GM23338 (cell line): Measurements from ENCODE around the gene STAT1. TPM values are rescaled to one million over a fixed set of nuclear protein-coding genes. Genes with fewer than 3 reads are reported as not detected.
A peak's percentile ranks its signal among the peaks of the same experiment; 100 is the strongest.

Experiments
- ATAC-seq: fragments of 200-7000 bp; cut with Tn5 transposase; 3 replicates; pipeline ENCODE4 v1.9.1; 2020
- DNase-seq: peaks from one replicate; pipeline ENCODE4 v3.0.0-alpha.2; 2015; ENCODE audit warnings: low spot score
- H2AFZ ChIP-seq: fragments of 200-600 bp; sonication (generic); 2 replicates; pipeline ENCODE4 v1.8.0; 2016; ENCODE audit warnings: antibody characterized with exemption, mild to moderate bottlenecking, moderate library complexity
- H3F3A ChIP-seq: fragments of 200-600 bp; sonication (generic); replicated peaks from 2 replicates; pipeline ENCODE4 v1.8.0; 2017; ENCODE audit warnings: antibody characterized with exemption, mixed run types, low read depth
- H3K27ac ChIP-seq: fragments of 200-600 bp; sonication (generic); 2 replicates; pipeline ENCODE4 v1.6.1; 2016; ENCODE audit warnings: low read depth
- H3K27me3 ChIP-seq: fragments of 200-600 bp; sonication (generic); 2 replicates; pipeline ENCODE4 v1.8.0; 2016; ENCODE audit warnings: mild to moderate bottlenecking, mixed run types, moderate library complexity; ENCODE audit not compliant: insufficient read depth
- H3K36me3 ChIP-seq: fragments of 200-600 bp; sonication (generic); 2 replicates; pipeline ENCODE4 v1.8.0; 2016; ENCODE audit warnings: mild to moderate bottlenecking; ENCODE audit not compliant: insufficient read depth
- H3K4me1 ChIP-seq: fragments of 200-600 bp; sonication (generic); 2 replicates; pipeline ENCODE4 v1.8.0; 2016; ENCODE audit warnings: mild to moderate bottlenecking, moderate library complexity; ENCODE audit not compliant: insufficient read depth
- H3K4me2 ChIP-seq: fragments of 200-600 bp; sonication (generic); 2 replicates; pipeline ENCODE4 v1.7.1; 2017; ENCODE audit warnings: mixed run types
- H3K4me3 ChIP-seq: fragments of 200-600 bp; sonication (generic); 2 replicates; pipeline ENCODE4 v1.6.1; 2016; ENCODE audit warnings: mixed run types
- H3K79me2 ChIP-seq: fragments of 200-600 bp; sonication (generic); replicated peaks from 2 replicates; pipeline ENCODE4 v1.8.0; 2017; ENCODE audit warnings: mild to moderate bottlenecking; ENCODE audit not compliant: insufficient read depth
- H3K9me2 ChIP-seq: fragments of 200-600 bp; sonication (generic); 2 replicates; pipeline ENCODE4 v1.8.0; 2017; ENCODE audit not compliant: insufficient read depth
- H4K20me1 ChIP-seq: fragments of 200-600 bp; sonication (generic); replicated peaks from 2 replicates; pipeline ENCODE4 v1.8.0; 2017; ENCODE audit warnings: mild to moderate bottlenecking; ENCODE audit not compliant: insufficient read depth
- H3K27ac Mint-ChIP-seq: 2 replicates; pipeline ENCODE4 v1.8.0; 2020; ENCODE audit warnings: inconsistent platforms, mild to moderate bottlenecking, moderate library complexity, mixed read lengths
- H3K27me3 Mint-ChIP-seq: 3 replicates; pipeline ENCODE4 v1.8.0; 2022; ENCODE audit warnings: low read depth, mild to moderate bottlenecking, moderate library complexity, mixed read lengths, inconsistent platforms; ENCODE audit not compliant: insufficient read depth, poor library complexity
- H3K36me3 Mint-ChIP-seq: 3 replicates; pipeline ENCODE4 v1.8.0; 2021; ENCODE audit warnings: low read depth, mild to moderate bottlenecking, inconsistent platforms, moderate library complexity, mixed read lengths
- H3K4me1 Mint-ChIP-seq: 3 replicates; pipeline ENCODE4 v1.8.0; 2020; ENCODE audit warnings: mild to moderate bottlenecking, inconsistent platforms, mixed read lengths
- H3K4me3 Mint-ChIP-seq: 3 replicates; pipeline ENCODE4 v1.8.0; 2021; ENCODE audit warnings: moderate library complexity, mild to moderate bottlenecking, inconsistent platforms, mixed read lengths
- H3K9me3 Mint-ChIP-seq: 3 replicates; pipeline ENCODE4 v1.8.0; 2020; ENCODE audit warnings: moderate library complexity, mild to moderate bottlenecking, inconsistent platforms, mixed read lengths
- CREB1 ChIP-seq: fragments of 250-450 bp; sonication (Bioruptor Pico); IDR thresholded peaks from 2 replicates; pipeline ENCODE4 v1.5.0; 2020; ENCODE audit warnings: low read depth, mild to moderate bottlenecking, moderate library complexity
- EZH2 ChIP-seq: fragments of 200-600 bp; sonication (generic); IDR thresholded peaks from one replicate; pipeline ENCODE4 v1.8.0; 2017; ENCODE audit warnings: antibody characterized with exemption, mild to moderate bottlenecking, low read depth; ENCODE audit not compliant: unreplicated experiment
- EZH2phosphoT487 ChIP-seq: fragments of 200-600 bp; sonication (generic); IDR thresholded peaks from one replicate; pipeline ENCODE4 v1.8.1; 2018; ENCODE audit warnings: antibody characterized with exemption; ENCODE audit not compliant: unreplicated experiment
- JUNB ChIP-seq: IDR thresholded peaks from one replicate; pipeline ENCODE4 v1.6.1; 2016; ENCODE audit warnings: antibody characterized with exemption; ENCODE audit not compliant: unreplicated experiment
- NANOG ChIP-seq: IDR thresholded peaks from 2 replicates; pipeline ENCODE4 v1.6.1; 2016; ENCODE audit warnings: antibody characterized with exemption, borderline replicate concordance
- POLR2AphosphoS5 ChIP-seq: IDR thresholded peaks from 2 replicates; pipeline ENCODE4 v1.6.1; 2016; ENCODE audit warnings: antibody characterized with exemption, low read depth
- STAT1 ChIP-seq: IDR thresholded peaks from one replicate; pipeline ENCODE4 v1.6.1; 2016; ENCODE audit warnings: antibody characterized with exemption; ENCODE audit not compliant: unreplicated experiment
- ZNF114 ChIP-seq: fragments of 250-450 bp; sonication (Bioruptor Pico); IDR thresholded peaks from 2 replicates; pipeline ENCODE4 v1.5.0; 2020; ENCODE audit warnings: mild to moderate bottlenecking, moderate library complexity
- ZNF331 ChIP-seq: fragments of 250-450 bp; sonication (Bioruptor Pico); IDR thresholded peaks from 2 replicates; pipeline ENCODE4 v1.5.0; 2020; ENCODE audit warnings: low read depth, mild to moderate bottlenecking, moderate library complexity
- ZNF462 ChIP-seq: fragments of 250-450 bp; sonication (Bioruptor Pico); IDR thresholded peaks from 2 replicates; pipeline ENCODE4 v1.5.0; 2020; ENCODE audit warnings: mild to moderate bottlenecking, moderate library complexity
- polyA plus RNA-seq: library from polyadenylated mRNA; unstranded; fragments of >200 nt; fragmentation: Nextera tagmentation; extraction: Ambion mirVana; gene quantifications from 2 replicates; pipeline ENCODE4 v1.2.1, GENCODE V29; 2016
- total RNA-seq: library from RNA; depleted of rRNA; stranded (reverse); fragments of >200 nt; shearing (Covaris generic); gene quantifications from 2 replicates; pipeline ENCODE4 v1.2.3, GENCODE V29; 2014
- TF ChIP-seq, protein P1 (sequence below): IDR thresholded peaks from one replicate; pipeline ENCODE4 v1.6.1; 2018; ENCODE audit warnings: antibody characterized with exemption; ENCODE audit not compliant: unreplicated experiment
- TF ChIP-seq, protein P2 (sequence below): IDR thresholded peaks from 2 replicates; pipeline ENCODE4 v1.6.1; 2016; ENCODE audit warnings: antibody characterized with exemption
- TF ChIP-seq, protein P3 (sequence below), 2 experiments: fragments of 200-600 bp in 1 of 2; sonication (generic) in 1 of 2; conservative IDR thresholded peaks; 2 replicates each; pipeline versions ENCODE4 v1.5.1 to v1.6.1; 2016 to 2017; ENCODE audit warnings: antibody characterized with exemption in 2 of 2, low read depth in 2 of 2, mild to moderate bottlenecking in 2 of 2, moderate library complexity in 1 of 2

STAT1 gene
- total and polyA plus RNA-seq, 2 experiments from 2014 or later = 15.1 to 47.4 TPM

DNA sequence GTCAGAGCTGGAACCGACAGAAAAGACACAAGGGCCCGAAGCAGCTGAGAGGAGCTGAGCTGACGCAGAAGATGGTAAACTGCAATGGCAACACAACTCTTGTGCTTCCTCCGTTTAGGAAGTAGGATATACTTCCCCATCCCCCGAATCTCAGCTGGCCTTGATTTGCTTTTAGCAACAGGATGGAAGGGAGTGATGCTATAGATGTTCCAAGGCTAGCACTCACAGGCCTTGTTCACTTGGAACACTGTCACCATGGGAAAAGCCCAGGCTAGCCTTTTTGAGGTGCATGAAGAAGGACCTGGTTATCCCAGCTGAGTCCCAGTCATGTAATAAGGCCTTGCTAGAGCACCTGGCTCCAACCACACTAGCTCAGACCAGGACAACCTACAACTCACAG is 26.0 kb downstream of the STAT1 start:
- H3K4me1 ChIP-seq = no peaks in the 10 kb centered on the region
- H3K79me2 ChIP-seq = no peaks in the 10 kb centered on the region
- ATAC-seq = no peak
- H4K20me1 ChIP-seq = peaks cover 5% of the 10 kb centered on the region
- Mint-ChIP-seq H3K9me3 (no peaks in the 10 kb centered on the region), H3K27me3 (no peaks in the 10 kb centered on the region), H3K27ac (peak overlapping the region; percentile 23; the same call in 1 of the 2 replicates), H3K4me1 (no peaks in the 10 kb centered on the region), H3K4me3 (no peak overlapping the region), H3K36me3 (peaks cover 78% of the 10 kb centered on the region)
- H3K27me3 ChIP-seq = no peaks in the 10 kb centered on the region
- no peaks in the 10 kb centered on the region for H3K9me2 ChIP-seq
- no peak overlapping the region for H3K4me2 ChIP-seq
- H3K27ac ChIP-seq = no peak overlapping the region
- no peak for DNase-seq
- TF ChIP-seq CREB1 (no peak), JUNB (no peak), STAT1 (no peak), EZH2phosphoT487 (no peak), ZNF462 (CRISPR knock-in tag) (no peak), ZNF114 (CRISPR knock-in tag) (no peak), EZH2 (no peak), NANOG (no peak), POLR2AphosphoS5 (no peak), ZNF331 (no peak)
- TF ChIP-seq, protein P1, sequence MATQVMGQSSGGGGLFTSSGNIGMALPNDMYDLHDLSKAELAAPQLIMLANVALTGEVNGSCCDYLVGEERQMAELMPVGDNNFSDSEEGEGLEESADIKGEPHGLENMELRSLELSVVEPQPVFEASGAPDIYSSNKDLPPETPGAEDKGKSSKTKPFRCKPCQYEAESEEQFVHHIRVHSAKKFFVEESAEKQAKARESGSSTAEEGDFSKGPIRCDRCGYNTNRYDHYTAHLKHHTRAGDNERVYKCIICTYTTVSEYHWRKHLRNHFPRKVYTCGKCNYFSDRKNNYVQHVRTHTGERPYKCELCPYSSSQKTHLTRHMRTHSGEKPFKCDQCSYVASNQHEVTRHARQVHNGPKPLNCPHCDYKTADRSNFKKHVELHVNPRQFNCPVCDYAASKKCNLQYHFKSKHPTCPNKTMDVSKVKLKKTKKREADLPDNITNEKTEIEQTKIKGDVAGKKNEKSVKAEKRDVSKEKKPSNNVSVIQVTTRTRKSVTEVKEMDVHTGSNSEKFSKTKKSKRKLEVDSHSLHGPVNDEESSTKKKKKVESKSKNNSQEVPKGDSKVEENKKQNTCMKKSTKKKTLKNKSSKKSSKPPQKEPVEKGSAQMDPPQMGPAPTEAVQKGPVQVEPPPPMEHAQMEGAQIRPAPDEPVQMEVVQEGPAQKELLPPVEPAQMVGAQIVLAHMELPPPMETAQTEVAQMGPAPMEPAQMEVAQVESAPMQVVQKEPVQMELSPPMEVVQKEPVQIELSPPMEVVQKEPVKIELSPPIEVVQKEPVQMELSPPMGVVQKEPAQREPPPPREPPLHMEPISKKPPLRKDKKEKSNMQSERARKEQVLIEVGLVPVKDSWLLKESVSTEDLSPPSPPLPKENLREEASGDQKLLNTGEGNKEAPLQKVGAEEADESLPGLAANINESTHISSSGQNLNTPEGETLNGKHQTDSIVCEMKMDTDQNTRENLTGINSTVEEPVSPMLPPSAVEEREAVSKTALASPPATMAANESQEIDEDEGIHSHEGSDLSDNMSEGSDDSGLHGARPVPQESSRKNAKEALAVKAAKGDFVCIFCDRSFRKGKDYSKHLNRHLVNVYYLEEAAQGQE = no peak
- TF ChIP-seq, protein P2, sequence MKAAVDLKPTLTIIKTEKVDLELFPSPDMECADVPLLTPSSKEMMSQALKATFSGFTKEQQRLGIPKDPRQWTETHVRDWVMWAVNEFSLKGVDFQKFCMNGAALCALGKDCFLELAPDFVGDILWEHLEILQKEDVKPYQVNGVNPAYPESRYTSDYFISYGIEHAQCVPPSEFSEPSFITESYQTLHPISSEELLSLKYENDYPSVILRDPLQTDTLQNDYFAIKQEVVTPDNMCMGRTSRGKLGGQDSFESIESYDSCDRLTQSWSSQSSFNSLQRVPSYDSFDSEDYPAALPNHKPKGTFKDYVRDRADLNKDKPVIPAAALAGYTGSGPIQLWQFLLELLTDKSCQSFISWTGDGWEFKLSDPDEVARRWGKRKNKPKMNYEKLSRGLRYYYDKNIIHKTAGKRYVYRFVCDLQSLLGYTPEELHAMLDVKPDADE = no peak
- TF ChIP-seq, protein P3, sequence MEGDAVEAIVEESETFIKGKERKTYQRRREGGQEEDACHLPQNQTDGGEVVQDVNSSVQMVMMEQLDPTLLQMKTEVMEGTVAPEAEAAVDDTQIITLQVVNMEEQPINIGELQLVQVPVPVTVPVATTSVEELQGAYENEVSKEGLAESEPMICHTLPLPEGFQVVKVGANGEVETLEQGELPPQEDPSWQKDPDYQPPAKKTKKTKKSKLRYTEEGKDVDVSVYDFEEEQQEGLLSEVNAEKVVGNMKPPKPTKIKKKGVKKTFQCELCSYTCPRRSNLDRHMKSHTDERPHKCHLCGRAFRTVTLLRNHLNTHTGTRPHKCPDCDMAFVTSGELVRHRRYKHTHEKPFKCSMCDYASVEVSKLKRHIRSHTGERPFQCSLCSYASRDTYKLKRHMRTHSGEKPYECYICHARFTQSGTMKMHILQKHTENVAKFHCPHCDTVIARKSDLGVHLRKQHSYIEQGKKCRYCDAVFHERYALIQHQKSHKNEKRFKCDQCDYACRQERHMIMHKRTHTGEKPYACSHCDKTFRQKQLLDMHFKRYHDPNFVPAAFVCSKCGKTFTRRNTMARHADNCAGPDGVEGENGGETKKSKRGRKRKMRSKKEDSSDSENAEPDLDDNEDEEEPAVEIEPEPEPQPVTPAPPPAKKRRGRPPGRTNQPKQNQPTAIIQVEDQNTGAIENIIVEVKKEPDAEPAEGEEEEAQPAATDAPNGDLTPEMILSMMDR (conservative IDR thresholded peaks at IDR 0.05; ENCODE audit: low read depth in 2 of 2) = no peak
- peaks cover 40% of the 10 kb centered on the region for H3K36me3 ChIP-seq
- no peak overlapping the region for H2AFZ ChIP-seq
- no peaks in the 10 kb centered on the region for H3F3A ChIP-seq
- H3K4me3 ChIP-seq = no peak overlapping the region
